ENCODE measurements around the gene CLDND1. TPM values are rescaled to one million over a fixed set of nuclear protein-coding genes. Genes with fewer than 3 reads are reported as not detected.

CLDND1 gene
- total and polyA plus RNA-seq, 2 of the 4 experiments (the other 2 are of a cell fraction), result 75.8 to 78.3 TPM

- Histone ChIP-seq H2AK9ac (replicated peaks; ENCODE audit: low read depth, low read length, poor library complexity) (no peak overlapping the region), H2AK5ac (ENCODE audit: low read depth, low read length) (no peak overlapping the region), H4K20me1 (ENCODE audit: insufficient read depth, low read length) (no peaks in the 10 kb centered on the region), H3K4me2 (ENCODE audit: low read depth, low read length) (no peak overlapping the region), H2BK20ac (ENCODE audit: low read depth, low read length) (no peak overlapping the region), H3K9me3 (ENCODE audit: control insufficient read depth, insufficient read depth, low read length) (no peaks in the 10 kb centered on the region), H3K14ac (replicated peaks; ENCODE audit: low read depth, low read length) (no peak overlapping the region), H3K56ac (ENCODE audit: extremely low read depth, insufficient read depth, low read length) (no peak overlapping the region), H3K23ac (ENCODE audit: low read depth, low read length) (no peak overlapping the region), H3K36me3 (ENCODE audit: control insufficient read depth, insufficient read depth, low read length) (no peaks in the 10 kb centered on the region), H3K18ac (ENCODE audit: low read depth, low read length) (no peak overlapping the region), H3K9ac (ENCODE audit: low read depth, low read length) (no peak overlapping the region), H2BK120ac (ENCODE audit: low read depth, low read length) (no peak overlapping the region), H2BK15ac (ENCODE audit: low read depth, low read length) (no peak overlapping the region), H3K27me3 (ENCODE audit: control insufficient read depth, insufficient read depth, low read length) (no peaks in the 10 kb centered on the region), H4K8ac (ENCODE audit: low read depth in 2 of 2, low read length in 2 of 2) (no peak overlapping the region), H2BK5ac (ENCODE audit: low read depth, low read length, poor library complexity, severe bottlenecking) (no peak overlapping the region), H3K4me1 (ENCODE audit: control insufficient read depth, insufficient read depth, low read length) (no peaks in the 10 kb centered on the region), H3K9me1 (ENCODE audit: insufficient read depth, low read length) (no peaks in the 10 kb centered on the region), H4K5ac (ENCODE audit: low read depth, low read length) (no peak overlapping the region), H3K79me1 (ENCODE audit: low read depth in 1 of 2, low read length in 2 of 2) (no peaks in the 10 kb centered on the region), H2AFZ (replicated peaks; ENCODE audit: low read length, poor library complexity) (no peak overlapping the region), H3K27ac (ENCODE audit: insufficient read depth, low read length) (no peak overlapping the region), H3K4ac (ENCODE audit: low read depth, low read length) (no peak overlapping the region), H3K4me3 (ENCODE audit: insufficient read depth, low read depth, low read length) (no peak overlapping the region), H4K91ac (ENCODE audit: insufficient read depth, low read depth, low read length) (no peak overlapping the region)
- ChIA-PET POLR2A (ENCODE audit: unreplicated experiment) (no interaction called here), CTCF (no interaction called here)
- TF ChIP-seq BHLHE40 (IDR thresholded peaks at IDR 0.05; ENCODE audit: low read depth, low read length), result no peak
- TF ChIP-seq MAFK (IDR thresholded peaks at IDR 0.05; ENCODE audit: low read depth, low read length), result no peak
- no peak for TF ChIP-seq RAD21 (IDR thresholded peaks at IDR 0.05; ENCODE audit: low read length)
- no peak for TF ChIP-seq CEBPB (IDR thresholded peaks at IDR 0.05; ENCODE audit: low read depth, low read length)
- TF ChIP-seq FOS (IDR thresholded peaks at IDR 0.05; ENCODE audit: low read depth, low read length), result no peak
- no peak for TF ChIP-seq NFE2L2 (IDR thresholded peaks at IDR 0.05; ENCODE audit: low read depth, low read length)
- no peak for TF ChIP-seq CHD1 (IDR thresholded peaks at IDR 0.05; ENCODE audit: low read depth, low read length)
- no peak for TF ChIP-seq POLR2A (IDR thresholded peaks at IDR 0.05; ENCODE audit: low read depth, low read length)
- TF ChIP-seq MAZ (IDR thresholded peaks at IDR 0.05; ENCODE audit: borderline replicate concordance, low read depth, low read length), result no peak
- TF ChIP-seq ELK1 (IDR thresholded peaks at IDR 0.05; ENCODE audit: borderline replicate concordance, low read depth, low read length), result no peak
- no peak for TF ChIP-seq USF2 (IDR thresholded peaks at IDR 0.05; ENCODE audit: low read depth, low read length)
- no peak for TF ChIP-seq RCOR1 (IDR thresholded peaks at IDR 0.05; ENCODE audit: insufficient replicate concordance, low read length)
- no peak for TF ChIP-seq RFX5 (IDR thresholded peaks at IDR 0.05; ENCODE audit: low read depth, low read length)
- no peak for TF ChIP-seq MXI1 (IDR thresholded peaks at IDR 0.05; ENCODE audit: borderline replicate concordance, low read depth, low read length)
- no peak for TF ChIP-seq SMC3 (IDR thresholded peaks at IDR 0.05; ENCODE audit: low read depth, low read length)
- TF ChIP-seq CTCF (conservative IDR thresholded peaks at IDR 0.05; ENCODE audit: low read depth, low read length), result no peak
- no TSS peak for BruUV-seq (replicated peaks)
- dilution Hi-C loops (cut with HindIII; ENCODE audit: low sequenced_read_pairs, unreplicated experiment), result no loop called here
- intact Hi-C loops (cut with micrococcal nuclease), result no loop called here
- in situ Hi-C loops (cut with MboI; ENCODE audit: low sequenced_read_pairs), result no loop called here
- 50% methylated on average over 1 of the region's 4 CpGs; no CpG with 5 or more reads in 1 of the 2 experiments for WGBS, 2 experiments (ENCODE audit: extremely low coverage in 2 of 2, insufficient read length in 1 of 2)
- no peak for DNase-seq
- ATAC-seq (ENCODE audit: low read depth), result no peak
These were observed 22.7 kb downstream of the CLDND1 start for GRCh38 chr3:98500019-98500418.

All from IMR-90 (cell line).